GM06990 (cell line): ENCODE data around the gene SLCO4C1.
A peak's percentile ranks its signal among the peaks of the same experiment; 100 is the strongest.
"Not testable (repeated sequence)": the region's sequence is repeated elsewhere in the genome, so short reads cannot be mapped to it uniquely, and the experiment has no call there.

ENCODE experiments used
- DNase-seq: peaks from one replicate; pipeline ENCODE4 v3.0.0-alpha.2; 2011; ENCODE audit not compliant: insufficient read length; ENCODE audit errors: extremely low read depth
- H3K27me3 ChIP-seq: replicated peaks from 2 replicates; pipeline ENCODE4 v1.6.0; 2011; ENCODE audit warnings: low read length; ENCODE audit not compliant: control insufficient read depth, insufficient read depth
- H3K36me3 ChIP-seq: 2 replicates; pipeline ENCODE4 v1.5.1; 2011; ENCODE audit warnings: low read length; ENCODE audit not compliant: control insufficient read depth, insufficient read depth
- H3K4me3 ChIP-seq: replicated peaks from 2 replicates; pipeline ENCODE4 v1.5.1; 2011; ENCODE audit warnings: low read depth, mild to moderate bottlenecking, control low read depth, low read length
- TF ChIP-seq, protein P1 (sequence below): IDR thresholded peaks from 2 replicates; pipeline ENCODE4 v1.5.1; 2011; ENCODE audit warnings: low read length, control low read depth, mild to moderate bottlenecking, inconsistent platforms; ENCODE audit not compliant: insufficient read depth, poor library complexity, severe bottlenecking

SLCO4C1 gene

GRCh38 chr5:102296178-102296817 lies at the start of gene SLCO4C1:
SLCO4C1 (minus strand) TSS chr5:102296284; CDS start chr5:102296262, 22 bp downstream.
- Histone ChIP-seq H3K27me3 (no peaks in the 10 kb centered on the region), H3K4me3 (peak within 1 kb of the TSS; percentile 61), H3K36me3 (no peaks in the 10 kb centered on the region)
- peak; percentile 90 for DNase-seq
- TF ChIP-seq, protein P1, sequence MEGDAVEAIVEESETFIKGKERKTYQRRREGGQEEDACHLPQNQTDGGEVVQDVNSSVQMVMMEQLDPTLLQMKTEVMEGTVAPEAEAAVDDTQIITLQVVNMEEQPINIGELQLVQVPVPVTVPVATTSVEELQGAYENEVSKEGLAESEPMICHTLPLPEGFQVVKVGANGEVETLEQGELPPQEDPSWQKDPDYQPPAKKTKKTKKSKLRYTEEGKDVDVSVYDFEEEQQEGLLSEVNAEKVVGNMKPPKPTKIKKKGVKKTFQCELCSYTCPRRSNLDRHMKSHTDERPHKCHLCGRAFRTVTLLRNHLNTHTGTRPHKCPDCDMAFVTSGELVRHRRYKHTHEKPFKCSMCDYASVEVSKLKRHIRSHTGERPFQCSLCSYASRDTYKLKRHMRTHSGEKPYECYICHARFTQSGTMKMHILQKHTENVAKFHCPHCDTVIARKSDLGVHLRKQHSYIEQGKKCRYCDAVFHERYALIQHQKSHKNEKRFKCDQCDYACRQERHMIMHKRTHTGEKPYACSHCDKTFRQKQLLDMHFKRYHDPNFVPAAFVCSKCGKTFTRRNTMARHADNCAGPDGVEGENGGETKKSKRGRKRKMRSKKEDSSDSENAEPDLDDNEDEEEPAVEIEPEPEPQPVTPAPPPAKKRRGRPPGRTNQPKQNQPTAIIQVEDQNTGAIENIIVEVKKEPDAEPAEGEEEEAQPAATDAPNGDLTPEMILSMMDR, result peak; percentile 85

- TF ChIP-seq, protein P1, result no peak
- DNase-seq, result no peak
- Histone ChIP-seq H3K27me3 (no peaks in the 10 kb centered on the region), H3K36me3 (no peaks in the 10 kb centered on the region), H3K4me3 (no peak overlapping the region)
These were observed 45.7 kb upstream of the SLCO4C1 start for GRCh38 chr5:102341681-102342288.

DNA sequence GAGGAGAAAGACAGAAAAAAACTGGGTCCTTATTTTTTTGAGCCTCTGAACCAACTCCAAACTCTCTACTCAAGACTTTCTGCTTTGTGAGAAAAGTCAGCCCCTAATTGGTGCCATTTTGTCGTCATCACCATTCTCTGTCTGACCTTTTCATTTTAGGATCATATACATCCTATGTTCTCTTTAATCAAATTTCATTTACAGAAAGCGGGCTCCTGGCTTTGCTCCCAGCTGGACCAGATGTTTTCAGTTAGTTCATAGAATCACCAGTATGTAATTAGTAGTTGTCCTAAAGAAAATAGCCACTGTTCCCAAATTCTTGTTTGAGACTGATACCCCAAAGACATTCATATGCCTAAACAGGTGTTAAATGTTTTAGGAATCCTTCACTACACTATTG lies 28.6 kb upstream of the SLCO4C1 start:
- DNase-seq, result no peak
- Histone ChIP-seq H3K36me3 (no peaks in the 10 kb centered on the region), H3K4me3 (no peak overlapping the region), H3K27me3 (no peaks in the 10 kb centered on the region)
- TF ChIP-seq, protein P1, result no peak

GRCh38 chr5:102318801-102319200 lies 22.7 kb upstream of the SLCO4C1 start:
- H3K36me3 ChIP-seq, DNase-seq: not testable (repeated sequence)

GRCh38 chr5:102314328-102314727 lies 18.2 kb upstream of the SLCO4C1 start:
- no peak for DNase-seq
- TF ChIP-seq, protein P1, result no peak
- no peaks in the 10 kb centered on the region for H3K27me3 ChIP-seq
- no peaks in the 10 kb centered on the region for H3K36me3 ChIP-seq
- H3K4me3 ChIP-seq, result no peak overlapping the region

More at GRCh38 chr5:102318801-102319200, 22.7 kb upstream of the SLCO4C1 start:
- not testable (repeated sequence) for H3K27me3 ChIP-seq, H3K4me3 ChIP-seq

DNA sequence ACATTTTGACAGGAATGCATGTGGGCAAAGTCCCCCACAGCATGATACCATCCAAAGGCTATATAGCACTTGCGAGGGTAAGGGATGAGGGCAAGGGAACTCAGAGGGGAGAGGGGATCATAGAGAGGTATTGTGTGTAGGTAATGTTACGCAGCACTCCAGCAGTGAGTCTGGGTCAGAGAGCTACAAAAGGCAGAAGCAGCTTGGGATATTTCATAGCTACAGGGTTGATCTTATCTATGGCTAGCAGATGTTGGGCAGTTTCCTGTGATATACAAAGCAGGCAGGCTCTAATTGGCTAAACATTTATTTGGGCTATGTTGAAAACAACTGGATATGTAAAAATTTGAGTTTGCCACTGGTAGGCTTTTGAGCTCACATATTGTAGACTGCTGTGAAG lies 17.8 kb upstream of the SLCO4C1 start:
- H3K27me3 ChIP-seq, result no peaks in the 10 kb centered on the region
- TF ChIP-seq, protein P1, result no peak
- H3K4me3 ChIP-seq, result no peak overlapping the region
- DNase-seq, result no peak
- no peaks in the 10 kb centered on the region for H3K36me3 ChIP-seq
